ENCODE data around the gene TOX2. TPM values are rescaled to one million over a fixed set of nuclear protein-coding genes. Genes with fewer than 3 reads are reported as not detected.

TOX2 gene
- total and polyA plus RNA-seq, 9 donors, result 0.69 to 5.6 (median 1.8) TPM

GRCh38 chr20:44104798-44105517, 190.3 kb downstream of the TOX2 start:
- no peak overlapping the region for H3K27ac ChIP-seq
- H3K4me3 ChIP-seq, result no peak overlapping the region
- intact Hi-C loops (cut with DNase I), result no loop called here
- H3K9me3 ChIP-seq, result no peaks in the 10 kb centered on the region
- TF ChIP-seq CTCF (IDR thresholded peaks at IDR 0.05), result no peak
- no peak for TF ChIP-seq EP300 (IDR thresholded peaks at IDR 0.05)
- no peak for TF ChIP-seq POLR2A (IDR thresholded peaks at IDR 0.05)
- H3K27me3 ChIP-seq, result no peaks in the 10 kb centered on the region
- DNase-seq, result no peak
- H3K4me1 ChIP-seq (ENCODE audit: insufficient read depth), result no peaks in the 10 kb centered on the region
- WGBS, 3 donors, result 32 to 42% (median 41%) methylated on average over 7 of the region's 7 CpGs
- H3K36me3 ChIP-seq, result no peaks in the 10 kb centered on the region

DNA sequence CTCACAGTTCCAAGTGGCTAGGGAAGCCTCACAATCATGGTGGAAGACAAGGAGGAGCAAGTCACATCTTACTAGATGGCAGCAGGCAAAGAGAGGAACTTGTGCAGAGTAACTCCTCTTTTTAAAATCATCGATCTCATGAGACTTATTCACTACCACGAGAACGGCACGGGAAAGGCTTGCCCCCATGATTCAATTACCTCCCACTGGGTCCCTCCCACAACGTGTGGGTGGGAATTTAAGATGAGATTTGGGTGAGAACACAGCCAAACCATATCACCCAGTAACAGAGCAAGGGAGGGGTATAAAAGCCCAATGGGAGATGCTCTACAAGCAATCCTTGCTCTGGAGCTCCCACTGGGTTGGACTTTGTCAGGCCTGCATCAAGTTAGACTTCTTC, 192.0 kb downstream of the TOX2 start:
- no peak for DNase-seq
- TF ChIP-seq EP300 (IDR thresholded peaks at IDR 0.05) (no peak), CTCF (IDR thresholded peaks at IDR 0.05) (no peak)
- WGBS, 3 donors, result 28 to 34% (median 29%) methylated on average over 5 of the region's 5 CpGs
- Histone ChIP-seq H3K4me3 (no peak overlapping the region), H3K9me3 (no peaks in the 10 kb centered on the region), H3K27me3 (no peaks in the 10 kb centered on the region), H3K4me1 (ENCODE audit: insufficient read depth) (no peaks in the 10 kb centered on the region), H3K27ac (no peak overlapping the region), H3K36me3 (no peaks in the 10 kb centered on the region)
- intact Hi-C loops (cut with DNase I), result no loop called here

GRCh38 chr20:44109951-44110361, 195.3 kb downstream of the TOX2 start:
- TF ChIP-seq CTCF (IDR thresholded peaks at IDR 0.05) (no peak), POLR2A (IDR thresholded peaks at IDR 0.05) (no peak), EP300 (IDR thresholded peaks at IDR 0.05) (no peak)
- 11 to 19% (median 12%) methylated on average over 5 of the region's 5 CpGs for WGBS, 3 donors
- Histone ChIP-seq H3K36me3 (no peaks in the 10 kb centered on the region), H3K9me3 (no peaks in the 10 kb centered on the region), H3K27ac (no peak overlapping the region), H3K4me1 (ENCODE audit: insufficient read depth) (no peaks in the 10 kb centered on the region), H3K4me3 (no peak overlapping the region), H3K27me3 (no peaks in the 10 kb centered on the region)
- peak in 1 of 5 donors; percentile 51 for DNase-seq
- intact Hi-C loops (cut with DNase I), result loop anchor here in 2 of 4 donors (5.0 to 10.0 kb wide), 2 partner anchors 75 to 202 kb away; partner anchors contain the start of genes FITM2 (in 1 of the 2) and JPH2 (in 1 of the 2)

- WGBS, 3 donors, result 51 to 66% (median 59%) methylated on average over 9 of the region's 9 CpGs
- Histone ChIP-seq H3K27ac (no peak overlapping the region), H3K4me3 (no peak overlapping the region), H3K36me3 (no peaks in the 10 kb centered on the region), H3K4me1 (ENCODE audit: insufficient read depth) (no peaks in the 10 kb centered on the region), H3K27me3 (no peaks in the 10 kb centered on the region), H3K9me3 (no peaks in the 10 kb centered on the region)
- DNase-seq, result no peak
- TF ChIP-seq CTCF (IDR thresholded peaks at IDR 0.05), result no peak
- intact Hi-C loops (cut with DNase I), result loop anchor here in 2 of 4 donors (5.0 to 10.0 kb wide), 2 partner anchors 74 to 201 kb away; partner anchors contain the start of genes FITM2 (in 1 of the 2) and JPH2 (in 1 of the 2)
Measured at GRCh38 chr20:44110816-44111568, 196.3 kb downstream of the TOX2 start.

Data from ovary (tissue), 9 donors.